Measurements from ENCODE around the gene PGP.

PGP gene

DNA sequence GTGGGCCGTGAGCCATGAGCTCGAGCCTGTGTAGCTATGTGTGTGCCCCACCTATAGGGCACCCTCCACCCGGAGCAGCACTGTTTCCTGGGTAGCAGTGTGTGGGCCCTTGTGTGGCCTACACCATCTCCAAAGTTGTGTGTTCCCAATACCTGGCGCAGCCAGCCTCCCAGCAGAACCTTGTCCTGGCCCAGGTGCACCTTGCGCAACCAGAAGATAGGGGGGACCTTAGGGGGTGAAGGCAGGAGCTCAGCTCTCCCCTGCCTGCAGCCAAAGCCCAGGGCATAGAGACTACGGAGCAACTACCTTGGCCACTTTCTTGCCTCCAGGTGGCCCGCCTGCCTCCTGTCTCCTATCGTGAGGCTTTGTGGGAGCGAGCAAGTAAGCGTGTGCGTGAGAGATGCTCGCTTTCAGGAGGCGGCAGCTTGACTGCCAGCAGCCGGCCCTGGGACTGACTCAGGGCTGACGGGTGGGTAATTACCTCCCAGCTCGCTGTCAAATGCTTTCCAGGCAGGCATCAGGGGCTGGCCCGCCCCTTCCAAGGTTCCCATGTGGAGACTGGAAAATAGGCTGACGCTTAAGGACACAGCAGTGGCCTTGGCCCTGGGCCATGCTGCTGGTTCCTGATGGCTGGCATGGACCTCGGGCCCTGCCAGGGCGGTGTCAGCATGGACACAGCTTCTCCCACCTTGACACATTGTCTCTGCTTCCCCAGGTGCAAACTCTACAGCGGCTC lies 40.1 kb downstream of the PGP start:
- H3K36me3 ChIP-seq (ENCODE audit: control insufficient read depth, insufficient read depth, low read length): peaks cover 52% of the 10 kb centered on the region
- no peak overlapping the region for H3K9ac ChIP-seq (ENCODE audit: low read depth, low read length)
- H3K4me1 ChIP-seq (ENCODE audit: control insufficient read depth, insufficient read depth, low read length): no peaks in the 10 kb centered on the region

GRCh38 chr16:2173916-2174315 lies 40.7 kb downstream of the PGP start:
- H3K27me3 ChIP-seq (ENCODE audit: control insufficient read depth, insufficient read depth, low read length): no peaks in the 10 kb centered on the region
- no peak overlapping the region for H3K4me3 ChIP-seq (ENCODE audit: low read depth, low read length)
- H3K36me3 ChIP-seq (ENCODE audit: control insufficient read depth, insufficient read depth, low read length): peaks cover 56% of the 10 kb centered on the region
- H3K9me3 ChIP-seq (ENCODE audit: control insufficient read depth, insufficient read depth, low read length): no peaks in the 10 kb centered on the region
- no peak overlapping the region for H3K9ac ChIP-seq (ENCODE audit: low read depth, low read length)
- no peaks in the 10 kb centered on the region for H3K4me1 ChIP-seq (ENCODE audit: control insufficient read depth, insufficient read depth, low read length)

More for the DNA sequence above, 40.1 kb downstream of the PGP start:
- Histone ChIP-seq H3K27me3 (ENCODE audit: control insufficient read depth, insufficient read depth, low read length) (no peaks in the 10 kb centered on the region), H3K9me3 (ENCODE audit: control insufficient read depth, insufficient read depth, low read length) (no peaks in the 10 kb centered on the region), H3K4me3 (ENCODE audit: low read depth, low read length) (no peak overlapping the region)

DNA sequence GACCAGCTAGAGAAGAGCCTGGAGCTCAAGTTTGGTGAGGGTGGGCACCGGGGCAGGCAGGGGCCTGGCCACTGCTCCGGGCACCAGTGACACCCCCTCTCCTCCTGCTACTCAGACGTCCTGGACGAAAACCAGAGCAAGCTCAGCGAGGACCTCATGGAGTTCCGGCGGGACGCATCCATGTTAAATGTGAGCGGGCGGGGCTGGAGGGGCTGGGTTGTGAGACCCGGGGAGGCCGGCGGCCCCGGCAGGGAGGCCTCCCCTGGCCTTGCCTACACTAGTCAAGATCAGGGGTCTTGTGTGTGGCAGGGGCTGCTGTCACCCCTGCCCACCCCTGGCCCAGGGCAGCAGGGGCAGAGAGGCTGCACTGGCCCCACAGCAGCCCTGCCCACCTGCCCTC lies 41.3 kb downstream of the PGP start:
- no peak overlapping the region for H3K9ac ChIP-seq (ENCODE audit: low read depth, low read length)
- H3K36me3 ChIP-seq (ENCODE audit: control insufficient read depth, insufficient read depth, low read length): peaks cover 58% of the 10 kb centered on the region
- no peaks in the 10 kb centered on the region for H3K9me3 ChIP-seq (ENCODE audit: control insufficient read depth, insufficient read depth, low read length)
- no peaks in the 10 kb centered on the region for H3K4me1 ChIP-seq (ENCODE audit: control insufficient read depth, insufficient read depth, low read length)
- H3K27me3 ChIP-seq (ENCODE audit: control insufficient read depth, insufficient read depth, low read length): no peaks in the 10 kb centered on the region
- H3K4me3 ChIP-seq (ENCODE audit: low read depth, low read length): no peak overlapping the region

DNA sequence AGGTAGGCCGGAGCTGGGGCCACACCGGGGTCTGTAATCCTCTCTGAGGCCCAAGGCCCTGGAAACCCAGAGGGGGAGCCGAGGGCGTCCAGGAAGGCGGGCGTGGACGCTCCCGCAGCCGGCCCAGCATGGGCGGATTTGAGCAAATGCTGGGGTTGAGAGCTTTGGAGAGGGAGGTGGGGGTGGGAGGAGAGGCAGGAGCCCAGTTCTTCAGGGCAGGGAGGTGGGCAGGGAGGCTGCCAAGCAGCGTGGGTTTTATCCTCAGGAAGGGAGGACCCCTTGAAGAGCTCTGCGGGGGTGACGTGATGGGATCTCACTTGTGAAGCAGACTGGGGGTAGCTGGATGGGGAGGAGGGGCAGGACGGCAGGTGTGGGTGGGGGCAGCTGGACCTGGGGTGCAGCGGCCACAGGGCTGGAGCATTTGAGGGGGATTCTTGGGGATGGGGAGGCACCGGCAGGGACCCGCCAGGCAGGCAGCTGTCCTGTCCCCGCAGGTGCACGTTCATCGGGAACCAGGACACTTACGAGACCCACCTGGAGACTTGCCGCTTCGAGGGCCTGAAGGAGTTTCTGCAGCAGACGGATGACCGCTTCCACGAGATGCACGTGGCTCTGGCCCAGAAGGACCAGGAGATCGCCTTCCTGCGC lies 41.8 kb downstream of the PGP start:
- no peaks in the 10 kb centered on the region for H3K4me1 ChIP-seq (ENCODE audit: control insufficient read depth, insufficient read depth, low read length)
- H3K4me3 ChIP-seq (ENCODE audit: low read depth, low read length): no peak overlapping the region
- H3K27me3 ChIP-seq (ENCODE audit: control insufficient read depth, insufficient read depth, low read length): no peaks in the 10 kb centered on the region
- peaks cover 64% of the 10 kb centered on the region for H3K36me3 ChIP-seq (ENCODE audit: control insufficient read depth, insufficient read depth, low read length)
- H3K9ac ChIP-seq (ENCODE audit: low read depth, low read length): no peak overlapping the region
- H3K9me3 ChIP-seq (ENCODE audit: control insufficient read depth, insufficient read depth, low read length): no peaks in the 10 kb centered on the region

GRCh38 chr16:2171601-2172178 lies 43.0 kb downstream of the PGP start:
- Histone ChIP-seq H3K9me3 (ENCODE audit: control insufficient read depth, insufficient read depth, low read length) (no peaks in the 10 kb centered on the region), H3K36me3 (ENCODE audit: control insufficient read depth, insufficient read depth, low read length) (peaks cover 68% of the 10 kb centered on the region), H3K9ac (ENCODE audit: low read depth, low read length) (no peak overlapping the region), H3K4me3 (ENCODE audit: low read depth, low read length) (no peak overlapping the region), H3K4me1 (ENCODE audit: control insufficient read depth, insufficient read depth, low read length) (no peaks in the 10 kb centered on the region), H3K27me3 (ENCODE audit: control insufficient read depth, insufficient read depth, low read length) (no peaks in the 10 kb centered on the region)

DNA sequence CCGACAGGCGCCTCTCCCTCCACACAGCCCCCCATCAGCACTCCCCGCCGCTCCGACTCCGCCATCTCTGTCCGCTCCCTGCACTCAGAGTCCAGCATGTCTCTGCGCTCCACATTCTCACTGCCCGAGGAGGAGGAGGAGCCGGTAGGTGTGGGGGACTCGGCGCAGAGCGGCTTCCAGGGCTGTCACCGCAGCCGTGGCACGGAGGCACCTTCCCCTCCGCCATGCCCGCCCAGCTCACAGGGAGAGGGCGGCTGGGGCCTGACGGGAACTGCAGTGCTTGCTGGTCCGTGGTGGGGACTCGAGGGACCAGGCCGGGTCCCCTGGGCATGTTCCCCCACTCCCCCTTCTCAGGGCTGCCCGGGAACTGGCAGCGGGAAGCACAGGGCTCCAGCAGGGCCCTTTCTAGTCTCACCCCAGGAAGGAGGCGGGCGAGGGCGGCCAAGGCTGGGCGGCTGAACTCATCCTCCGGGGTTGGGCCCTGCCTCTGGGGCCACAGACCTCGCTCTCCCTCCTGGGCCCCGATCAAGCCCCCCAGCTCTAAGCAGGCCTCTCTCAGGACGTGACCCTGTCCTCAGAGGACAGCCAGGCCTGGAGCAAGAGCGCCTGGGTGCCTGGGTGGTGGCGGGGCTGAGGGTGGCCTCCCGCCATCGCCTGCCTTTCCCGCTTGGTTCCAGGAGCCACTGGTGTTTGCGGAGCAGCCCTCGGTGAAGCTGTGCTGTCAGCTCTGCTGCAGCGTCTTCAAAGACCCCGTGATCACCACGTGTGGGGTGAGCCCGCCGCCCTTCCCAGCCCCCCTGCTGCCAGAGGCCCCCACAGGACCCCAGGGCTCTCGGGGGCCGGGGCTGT lies 43.8 kb downstream of the PGP start:
- Histone ChIP-seq H3K9ac (ENCODE audit: low read depth, low read length) (no peak overlapping the region), H3K4me1 (ENCODE audit: control insufficient read depth, insufficient read depth, low read length) (no peaks in the 10 kb centered on the region)

GRCh38 chr16:2170080-2170479 lies 44.6 kb downstream of the PGP start:
- no peak overlapping the region for H3K4me3 ChIP-seq (ENCODE audit: low read depth, low read length)
- peaks cover 65% of the 10 kb centered on the region for H3K36me3 ChIP-seq (ENCODE audit: control insufficient read depth, insufficient read depth, low read length)
- H3K27me3 ChIP-seq (ENCODE audit: control insufficient read depth, insufficient read depth, low read length): no peaks in the 10 kb centered on the region
- no peaks in the 10 kb centered on the region for H3K4me1 ChIP-seq (ENCODE audit: control insufficient read depth, insufficient read depth, low read length)
- no peaks in the 10 kb centered on the region for H3K9me3 ChIP-seq (ENCODE audit: control insufficient read depth, insufficient read depth, low read length)
- H3K9ac ChIP-seq (ENCODE audit: low read depth, low read length): no peak overlapping the region

More for the DNA sequence above, 43.8 kb downstream of the PGP start:
- H3K4me3 ChIP-seq (ENCODE audit: low read depth, low read length): no peak overlapping the region
- H3K27me3 ChIP-seq (ENCODE audit: control insufficient read depth, insufficient read depth, low read length): no peaks in the 10 kb centered on the region
- H3K9me3 ChIP-seq (ENCODE audit: control insufficient read depth, insufficient read depth, low read length): no peaks in the 10 kb centered on the region
- peaks cover 67% of the 10 kb centered on the region for H3K36me3 ChIP-seq (ENCODE audit: control insufficient read depth, insufficient read depth, low read length)

DNA sequence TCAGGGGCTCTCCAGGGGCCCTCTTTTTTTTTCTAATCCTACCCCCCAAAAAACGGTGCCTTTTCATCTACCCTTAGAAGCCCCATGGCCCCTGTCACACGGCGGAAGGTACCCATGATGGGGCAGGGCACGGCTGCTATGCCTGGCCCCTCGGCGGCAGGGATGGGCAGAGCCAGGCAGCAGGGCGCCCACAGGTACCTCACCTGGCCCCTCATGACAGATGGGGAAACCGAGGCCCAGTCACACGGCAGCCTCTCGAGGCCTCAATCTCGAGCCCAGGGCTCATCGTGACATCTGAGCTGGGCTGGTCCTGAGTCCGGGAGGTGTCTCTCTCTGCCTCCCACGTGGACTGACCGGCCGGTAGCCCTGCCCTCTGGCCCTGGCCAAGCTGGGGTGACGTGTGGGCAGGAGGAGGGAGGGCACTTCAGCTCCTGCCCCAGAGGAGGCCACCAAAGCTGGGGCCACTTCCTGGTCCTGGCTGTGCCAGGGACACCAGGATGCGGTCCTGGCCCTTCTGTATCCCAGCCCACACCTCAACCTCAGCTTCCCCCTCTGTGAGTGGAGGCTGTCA lies 47.5 kb downstream of the PGP start:
- Histone ChIP-seq H3K4me1 (ENCODE audit: control insufficient read depth, insufficient read depth, low read length) (no peaks in the 10 kb centered on the region), H3K36me3 (ENCODE audit: control insufficient read depth, insufficient read depth, low read length) (peaks cover 54% of the 10 kb centered on the region), H3K27me3 (ENCODE audit: control insufficient read depth, insufficient read depth, low read length) (no peaks in the 10 kb centered on the region), H3K9me3 (ENCODE audit: control insufficient read depth, insufficient read depth, low read length) (no peaks in the 10 kb centered on the region), H3K9ac (ENCODE audit: low read depth, low read length) (no peak overlapping the region), H3K4me3 (ENCODE audit: low read depth, low read length) (no peak overlapping the region)

DNA sequence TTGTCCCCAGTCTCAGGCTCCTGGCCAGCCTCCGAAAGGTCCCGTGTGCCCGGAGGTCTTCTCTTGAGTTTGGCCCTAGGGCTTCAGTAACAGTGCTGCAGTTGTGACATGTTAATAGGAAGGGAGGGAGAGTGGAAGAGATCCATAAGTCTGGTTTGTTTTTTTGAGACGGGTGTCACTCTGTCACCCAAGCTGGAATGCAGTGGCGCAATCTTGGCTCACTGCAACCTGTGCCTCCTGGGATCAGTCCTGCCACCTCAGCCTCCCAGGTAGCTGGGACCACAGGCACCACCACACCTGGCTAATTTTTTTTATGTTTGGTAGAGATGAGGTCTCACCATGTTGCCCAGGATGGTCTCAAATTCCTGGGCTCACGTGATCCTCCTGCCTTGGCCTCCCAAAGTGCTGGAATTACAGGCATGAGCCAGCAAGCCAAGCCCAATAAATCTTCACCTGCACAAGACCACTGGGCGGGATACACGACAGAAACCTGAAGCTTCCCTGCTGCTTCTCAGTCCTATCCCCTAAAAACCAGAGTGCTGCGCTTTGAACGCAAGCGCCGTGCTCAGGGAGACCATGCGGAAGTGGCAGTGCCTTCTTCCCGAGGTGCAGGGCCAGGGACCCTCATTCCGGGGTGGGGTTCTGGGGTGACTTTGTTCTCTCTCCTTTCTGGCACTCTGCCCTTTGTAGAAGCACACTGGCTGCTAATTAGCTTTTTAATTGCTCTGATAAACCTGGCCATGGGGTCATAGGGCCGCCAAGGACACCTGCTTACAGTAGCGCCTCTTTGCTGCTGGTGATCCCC lies 48.2 kb downstream of the PGP start:
- H3K4me3 ChIP-seq (ENCODE audit: low read depth, low read length): no peak overlapping the region
- no peak overlapping the region for H3K9ac ChIP-seq (ENCODE audit: low read depth, low read length)
- no peaks in the 10 kb centered on the region for H3K27me3 ChIP-seq (ENCODE audit: control insufficient read depth, insufficient read depth, low read length)
- H3K9me3 ChIP-seq (ENCODE audit: control insufficient read depth, insufficient read depth, low read length): no peaks in the 10 kb centered on the region
- no peaks in the 10 kb centered on the region for H3K4me1 ChIP-seq (ENCODE audit: control insufficient read depth, insufficient read depth, low read length)
- H3K36me3 ChIP-seq (ENCODE audit: control insufficient read depth, insufficient read depth, low read length): peaks cover 48% of the 10 kb centered on the region

GRCh38 chr16:2165861-2166260 lies 48.8 kb downstream of the PGP start:
- H3K36me3 ChIP-seq (ENCODE audit: control insufficient read depth, insufficient read depth, low read length): peaks cover 43% of the 10 kb centered on the region
- H3K9me3 ChIP-seq (ENCODE audit: control insufficient read depth, insufficient read depth, low read length): no peaks in the 10 kb centered on the region
- H3K27me3 ChIP-seq (ENCODE audit: control insufficient read depth, insufficient read depth, low read length): no peaks in the 10 kb centered on the region
- no peaks in the 10 kb centered on the region for H3K4me1 ChIP-seq (ENCODE audit: control insufficient read depth, insufficient read depth, low read length)
- no peak overlapping the region for H3K4me3 ChIP-seq (ENCODE audit: low read depth, low read length)
- H3K9ac ChIP-seq (ENCODE audit: low read depth, low read length): no peak overlapping the region

Data from iPS-15b (cell line).